ENCODE results near the gene FBXO2.

Gene FBXO2

DNA sequence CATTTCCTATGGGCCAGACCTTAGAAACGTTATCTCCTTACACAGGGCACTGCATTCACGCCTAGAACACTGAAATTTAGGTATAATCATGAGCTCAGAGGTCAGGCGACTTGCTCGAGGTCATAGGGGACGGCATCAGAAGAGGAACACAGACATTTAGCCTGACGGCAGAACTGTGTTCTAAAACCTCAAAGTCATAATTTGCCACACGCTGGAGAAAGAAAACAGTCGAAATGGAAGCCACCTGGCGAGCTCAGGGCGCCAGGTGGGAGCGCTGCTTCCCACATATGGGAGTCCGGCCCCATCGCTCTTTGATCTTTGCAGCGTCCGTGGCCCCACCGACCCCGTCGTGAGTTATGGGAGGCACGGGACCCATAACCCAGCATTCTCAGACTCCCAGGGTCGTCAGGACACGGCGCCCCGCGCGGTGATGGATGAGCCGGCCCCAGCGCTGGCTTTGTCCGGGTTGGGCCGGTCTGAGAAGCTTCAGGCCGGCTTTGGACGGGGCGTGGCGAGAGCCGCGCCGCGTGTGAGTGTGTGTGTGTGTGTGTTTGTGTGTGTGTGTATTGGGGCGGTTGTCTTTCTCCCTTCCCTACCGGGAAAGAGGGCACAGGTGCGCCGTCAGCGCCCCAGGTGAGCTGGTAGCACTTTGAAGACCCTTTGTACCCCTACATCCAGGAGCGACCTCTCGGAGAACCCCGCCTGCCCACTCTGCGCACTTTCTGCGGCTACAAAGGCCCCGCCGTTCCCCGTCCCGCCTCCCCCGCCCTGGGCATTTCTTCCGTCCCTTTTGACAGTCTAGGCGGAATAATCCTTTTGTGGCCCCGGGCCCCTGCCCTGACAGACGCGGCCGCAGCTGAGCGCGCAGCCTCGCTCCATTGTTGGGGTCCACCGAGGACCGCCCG, 36.4 kb upstream of the FBXO2 start:
- no peak for ATAC-seq
- TF ChIP-seq, protein P1, sequence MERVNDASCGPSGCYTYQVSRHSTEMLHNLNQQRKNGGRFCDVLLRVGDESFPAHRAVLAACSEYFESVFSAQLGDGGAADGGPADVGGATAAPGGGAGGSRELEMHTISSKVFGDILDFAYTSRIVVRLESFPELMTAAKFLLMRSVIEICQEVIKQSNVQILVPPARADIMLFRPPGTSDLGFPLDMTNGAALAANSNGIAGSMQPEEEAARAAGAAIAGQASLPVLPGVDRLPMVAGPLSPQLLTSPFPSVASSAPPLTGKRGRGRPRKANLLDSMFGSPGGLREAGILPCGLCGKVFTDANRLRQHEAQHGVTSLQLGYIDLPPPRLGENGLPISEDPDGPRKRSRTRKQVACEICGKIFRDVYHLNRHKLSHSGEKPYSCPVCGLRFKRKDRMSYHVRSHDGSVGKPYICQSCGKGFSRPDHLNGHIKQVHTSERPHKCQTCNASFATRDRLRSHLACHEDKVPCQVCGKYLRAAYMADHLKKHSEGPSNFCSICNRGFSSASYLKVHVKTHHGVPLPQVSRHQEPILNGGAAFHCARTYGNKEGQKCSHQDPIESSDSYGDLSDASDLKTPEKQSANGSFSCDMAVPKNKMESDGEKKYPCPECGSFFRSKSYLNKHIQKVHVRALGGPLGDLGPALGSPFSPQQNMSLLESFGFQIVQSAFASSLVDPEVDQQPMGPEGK (CRISPR knock-in tag; IDR thresholded peaks at IDR 0.05; ENCODE audit: borderline replicate concordance) = no peak
- TF ChIP-seq, protein P2, sequence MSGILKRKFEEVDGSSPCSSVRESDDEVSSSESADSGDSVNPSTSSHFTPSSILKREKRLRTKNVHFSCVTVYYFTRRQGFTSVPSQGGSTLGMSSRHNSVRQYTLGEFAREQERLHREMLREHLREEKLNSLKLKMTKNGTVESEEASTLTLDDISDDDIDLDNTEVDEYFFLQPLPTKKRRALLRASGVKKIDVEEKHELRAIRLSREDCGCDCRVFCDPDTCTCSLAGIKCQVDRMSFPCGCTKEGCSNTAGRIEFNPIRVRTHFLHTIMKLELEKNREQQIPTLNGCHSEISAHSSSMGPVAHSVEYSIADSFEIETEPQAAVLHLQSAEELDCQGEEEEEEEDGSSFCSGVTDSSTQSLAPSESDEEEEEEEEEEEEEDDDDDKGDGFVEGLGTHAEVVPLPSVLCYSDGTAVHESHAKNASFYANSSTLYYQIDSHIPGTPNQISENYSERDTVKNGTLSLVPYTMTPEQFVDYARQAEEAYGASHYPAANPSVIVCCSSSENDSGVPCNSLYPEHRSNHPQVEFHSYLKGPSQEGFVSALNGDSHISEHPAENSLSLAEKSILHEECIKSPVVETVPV (CRISPR knock-in tag; IDR thresholded peaks at IDR 0.05) = no peak
- no peak for TF ChIP-seq CSDC2 (CRISPR knock-in tag; IDR thresholded peaks at IDR 0.05)
- no peak for TF ChIP-seq BACH2 (CRISPR knock-in tag; IDR thresholded peaks at IDR 0.05; ENCODE audit: borderline replicate concordance)
- TF ChIP-seq GLIS3 (CRISPR knock-in tag; IDR thresholded peaks at IDR 0.05) = no peak
- no peak for TF ChIP-seq PPARA (CRISPR knock-in tag; IDR thresholded peaks at IDR 0.05; ENCODE audit: borderline replicate concordance)
- TF ChIP-seq, protein P3, sequence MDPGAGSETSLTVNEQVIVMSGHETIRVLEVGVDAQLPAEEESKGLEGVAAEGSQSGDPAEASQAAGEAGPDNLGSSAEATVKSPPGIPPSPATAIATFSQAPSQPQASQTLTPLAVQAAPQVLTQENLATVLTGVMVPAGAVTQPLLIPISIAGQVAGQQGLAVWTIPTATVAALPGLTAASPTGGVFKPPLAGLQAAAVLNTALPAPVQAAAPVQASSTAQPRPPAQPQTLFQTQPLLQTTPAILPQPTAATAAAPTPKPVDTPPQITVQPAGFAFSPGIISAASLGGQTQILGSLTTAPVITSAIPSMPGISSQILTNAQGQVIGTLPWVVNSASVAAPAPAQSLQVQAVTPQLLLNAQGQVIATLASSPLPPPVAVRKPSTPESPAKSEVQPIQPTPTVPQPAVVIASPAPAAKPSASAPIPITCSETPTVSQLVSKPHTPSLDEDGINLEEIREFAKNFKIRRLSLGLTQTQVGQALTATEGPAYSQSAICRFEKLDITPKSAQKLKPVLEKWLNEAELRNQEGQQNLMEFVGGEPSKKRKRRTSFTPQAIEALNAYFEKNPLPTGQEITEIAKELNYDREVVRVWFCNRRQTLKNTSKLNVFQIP (CRISPR knock-in tag; IDR thresholded peaks at IDR 0.05; ENCODE audit: borderline replicate concordance, low read depth) = no peak
- no peak for TF ChIP-seq ZNF70 (CRISPR knock-in tag; IDR thresholded peaks at IDR 0.05)

DNA sequence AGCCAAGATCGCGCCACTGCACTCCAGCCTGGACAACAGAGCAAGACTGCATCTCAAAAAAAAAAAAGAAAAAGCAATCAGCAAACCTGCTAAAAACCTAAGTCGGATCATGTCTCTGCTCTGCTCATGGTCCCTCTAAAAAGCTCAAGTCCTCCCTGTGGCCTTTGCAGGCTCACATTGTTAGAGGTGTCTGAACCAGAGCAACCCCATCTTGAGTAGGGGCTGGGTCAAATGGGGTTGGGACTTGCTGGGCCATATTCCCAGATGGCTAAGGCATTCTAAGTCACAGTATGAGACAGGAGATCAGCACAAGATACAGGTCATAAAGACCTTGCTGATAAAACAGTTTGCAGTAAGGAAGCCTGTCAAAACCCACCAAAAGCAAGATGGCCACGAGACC, 34.3 kb upstream of the FBXO2 start:
- TF ChIP-seq, protein P4, sequence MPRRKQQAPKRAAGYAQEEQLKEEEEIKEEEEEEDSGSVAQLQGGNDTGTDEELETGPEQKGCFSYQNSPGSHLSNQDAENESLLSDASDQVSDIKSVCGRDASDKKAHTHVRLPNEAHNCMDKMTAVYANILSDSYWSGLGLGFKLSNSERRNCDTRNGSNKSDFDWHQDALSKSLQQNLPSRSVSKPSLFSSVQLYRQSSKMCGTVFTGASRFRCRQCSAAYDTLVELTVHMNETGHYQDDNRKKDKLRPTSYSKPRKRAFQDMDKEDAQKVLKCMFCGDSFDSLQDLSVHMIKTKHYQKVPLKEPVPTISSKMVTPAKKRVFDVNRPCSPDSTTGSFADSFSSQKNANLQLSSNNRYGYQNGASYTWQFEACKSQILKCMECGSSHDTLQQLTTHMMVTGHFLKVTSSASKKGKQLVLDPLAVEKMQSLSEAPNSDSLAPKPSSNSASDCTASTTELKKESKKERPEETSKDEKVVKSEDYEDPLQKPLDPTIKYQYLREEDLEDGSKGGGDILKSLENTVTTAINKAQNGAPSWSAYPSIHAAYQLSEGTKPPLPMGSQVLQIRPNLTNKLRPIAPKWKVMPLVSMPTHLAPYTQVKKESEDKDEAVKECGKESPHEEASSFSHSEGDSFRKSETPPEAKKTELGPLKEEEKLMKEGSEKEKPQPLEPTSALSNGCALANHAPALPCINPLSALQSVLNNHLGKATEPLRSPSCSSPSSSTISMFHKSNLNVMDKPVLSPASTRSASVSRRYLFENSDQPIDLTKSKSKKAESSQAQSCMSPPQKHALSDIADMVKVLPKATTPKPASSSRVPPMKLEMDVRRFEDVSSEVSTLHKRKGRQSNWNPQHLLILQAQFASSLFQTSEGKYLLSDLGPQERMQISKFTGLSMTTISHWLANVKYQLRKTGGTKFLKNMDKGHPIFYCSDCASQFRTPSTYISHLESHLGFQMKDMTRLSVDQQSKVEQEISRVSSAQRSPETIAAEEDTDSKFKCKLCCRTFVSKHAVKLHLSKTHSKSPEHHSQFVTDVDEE (CRISPR knock-in tag; IDR thresholded peaks at IDR 0.05) = no peak
- TF ChIP-seq, protein P5, sequence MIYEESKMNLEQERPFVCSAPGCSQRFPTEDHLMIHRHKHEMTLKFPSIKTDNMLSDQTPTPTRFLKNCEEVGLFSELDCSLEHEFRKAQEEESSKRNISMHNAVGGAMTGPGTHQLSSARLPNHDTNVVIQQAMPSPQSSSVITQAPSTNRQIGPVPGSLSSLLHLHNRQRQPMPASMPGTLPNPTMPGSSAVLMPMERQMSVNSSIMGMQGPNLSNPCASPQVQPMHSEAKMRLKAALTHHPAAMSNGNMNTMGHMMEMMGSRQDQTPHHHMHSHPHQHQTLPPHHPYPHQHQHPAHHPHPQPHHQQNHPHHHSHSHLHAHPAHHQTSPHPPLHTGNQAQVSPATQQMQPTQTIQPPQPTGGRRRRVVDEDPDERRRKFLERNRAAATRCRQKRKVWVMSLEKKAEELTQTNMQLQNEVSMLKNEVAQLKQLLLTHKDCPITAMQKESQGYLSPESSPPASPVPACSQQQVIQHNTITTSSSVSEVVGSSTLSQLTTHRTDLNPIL (CRISPR knock-in tag; IDR thresholded peaks at IDR 0.05; ENCODE audit: low read depth) = no peak
- ATAC-seq = no peak

DNA sequence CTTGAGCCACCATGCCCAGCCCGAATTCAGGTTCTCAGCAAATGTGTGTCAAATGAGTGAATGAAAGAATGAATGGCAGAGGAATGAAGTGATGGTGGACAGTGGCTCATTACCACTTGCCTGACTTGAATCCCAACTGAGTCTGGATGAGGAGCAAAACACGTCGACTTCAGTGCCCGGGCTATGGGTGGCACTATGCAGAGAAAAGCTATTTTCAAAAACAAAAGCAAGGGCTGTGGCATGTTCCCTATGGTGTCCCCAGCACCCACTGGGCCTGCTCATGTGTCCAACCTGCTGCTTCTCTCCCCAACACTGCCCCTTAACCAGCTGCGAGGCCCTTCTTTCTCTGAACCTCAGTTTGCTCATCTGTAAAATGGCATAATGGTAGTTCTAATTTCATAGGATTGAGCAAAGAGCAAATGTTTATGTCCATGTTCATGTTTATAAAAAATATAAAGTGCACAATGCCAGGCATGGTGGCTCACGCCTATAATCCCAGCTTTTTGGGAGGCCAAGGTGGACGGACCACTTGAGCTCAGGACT, 31.1 kb upstream of the FBXO2 start:
- ATAC-seq = no peak
- TF ChIP-seq, protein P1 (CRISPR knock-in tag; IDR thresholded peaks at IDR 0.05; ENCODE audit: borderline replicate concordance) = no peak
- TF ChIP-seq OSR1 (CRISPR knock-in tag; IDR thresholded peaks at IDR 0.05) (no peak), SNAI2 (CRISPR knock-in tag; IDR thresholded peaks at IDR 0.05) (no peak), ARNTL (CRISPR knock-in tag; IDR thresholded peaks at IDR 0.05; ENCODE audit: borderline replicate concordance, low read depth) (no peak), ZNF565 (CRISPR knock-in tag; conservative IDR thresholded peaks at IDR 0.05; ENCODE audit: low read depth) (no peak), ISL1 (CRISPR knock-in tag; IDR thresholded peaks at IDR 0.05) (no peak), TCF4 (CRISPR knock-in tag; IDR thresholded peaks at IDR 0.05; ENCODE audit: borderline replicate concordance) (no peak), ZFP3 (CRISPR knock-in tag; IDR thresholded peaks at IDR 0.05) (no peak), ZC3H10 (CRISPR knock-in tag; IDR thresholded peaks at IDR 0.05) (no peak), GLIS3 (CRISPR knock-in tag; IDR thresholded peaks at IDR 0.05) (no peak), ZNF8 (CRISPR knock-in tag; IDR thresholded peaks at IDR 0.05) (no peak)
- TF ChIP-seq, protein P3 (CRISPR knock-in tag; IDR thresholded peaks at IDR 0.05; ENCODE audit: borderline replicate concordance, low read depth) = no peak
- TF ChIP-seq, protein P2 (CRISPR knock-in tag; IDR thresholded peaks at IDR 0.05) = no peak
